ENCODE results near the gene SMAD6. TPM values are rescaled to one million over a fixed set of nuclear protein-coding genes. Genes with fewer than 3 reads are reported as not detected.

SMAD6 gene
- total RNA-seq, 1 donor from 2014 or later: 50.5 TPM

- peak; percentile 46 for DNase-seq (ENCODE audit: low spot score)
These were observed 73.4 kb downstream of the SMAD6 start for GRCh38 chr15:66775127-66776105.

GRCh38 chr15:66777054-66777453, 75.0 kb downstream of the SMAD6 start:
- DNase-seq (ENCODE audit: low spot score): no peak

- DNase-seq (ENCODE audit: low spot score): no peak
These were observed 75.7 kb downstream of the SMAD6 start for GRCh38 chr15:66777596-66778313.

- DNase-seq (ENCODE audit: low spot score): no peak
These were observed 76.3 kb downstream of the SMAD6 start for GRCh38 chr15:66778314-66778665.

- DNase-seq (ENCODE audit: low spot score): no peak
These were observed 76.7 kb downstream of the SMAD6 start for GRCh38 chr15:66778716-66779115.

GRCh38 chr15:66779331-66780009, 77.4 kb downstream of the SMAD6 start:
- no peak for DNase-seq (ENCODE audit: low spot score)

- DNase-seq (ENCODE audit: low spot score): no peak
These were observed 78.3 kb downstream of the SMAD6 start for GRCh38 chr15:66780172-66780972.

- DNase-seq (ENCODE audit: low spot score): no peak
These were observed 79.1 kb downstream of the SMAD6 start for GRCh38 chr15:66780973-66781718.

- no peak for DNase-seq (ENCODE audit: low spot score)
These were observed 80.7 kb downstream of the SMAD6 start for GRCh38 chr15:66782785-66783184.

- no peak for DNase-seq (ENCODE audit: low spot score)
These were observed 81.3 kb downstream of the SMAD6 start for GRCh38 chr15:66783314-66783713.

- no peak for DNase-seq (ENCODE audit: low spot score)
These were observed 81.7 kb downstream of the SMAD6 start for GRCh38 chr15:66783725-66784124.

GRCh38 chr15:66784174-66784573, 82.1 kb downstream of the SMAD6 start:
- DNase-seq (ENCODE audit: low spot score): no peak

GRCh38 chr15:66785637-66786036, 83.6 kb downstream of the SMAD6 start:
- no peak for DNase-seq (ENCODE audit: low spot score)

GRCh38 chr15:66786222-66786621, 84.2 kb downstream of the SMAD6 start:
- no peak for DNase-seq (ENCODE audit: low spot score)

GRCh38 chr15:66786708-66787488, 84.9 kb downstream of the SMAD6 start:
- DNase-seq (ENCODE audit: low spot score): no peak

GRCh38 chr15:66787489-66787871, 85.4 kb downstream of the SMAD6 start:
- no peak for DNase-seq (ENCODE audit: low spot score)

- DNase-seq (ENCODE audit: low spot score): no peak
These were observed 86.0 kb downstream of the SMAD6 start for GRCh38 chr15:66788024-66788423.

- DNase-seq (ENCODE audit: low spot score): peak; percentile 59
These were observed 87.3 kb downstream of the SMAD6 start for GRCh38 chr15:66789029-66790025.

- no peak for DNase-seq (ENCODE audit: low spot score)
These were observed 93.8 kb downstream of the SMAD6 start for GRCh38 chr15:66795851-66796250.

All from mucosa of gallbladder (tissue), 1 donor.